WTC11 (cell line): ENCODE results near the gene GASK1A. TPM values are rescaled to one million over a fixed set of nuclear protein-coding genes. Genes with fewer than 3 reads are reported as not detected.

Experiments used
- ATAC-seq: fragments of 200-7000 bp; cut with Tn5 transposase; 2 replicates; pipeline ENCODE4 v1.10.0; 2021; ENCODE audit warnings: mild to moderate bottlenecking, moderate library complexity
- CTCF ChIA-PET: fragments of 300-600 bp; sonication (Branson Sonifier 250); formaldehyde crosslinking; loops from one replicate; lab custom pipeline; 2021; ENCODE audit warnings: antibody characterized with exemption; lab: Charles Lee
- POLR2A ChIA-PET: fragments of 350-600 bp; sonication (Branson Sonifier 250); formaldehyde crosslinking; loops from one replicate; lab custom pipeline; 2021; ENCODE audit warnings: antibody characterized with exemption; lab: Charles Lee
- DNase-seq: peaks from one replicate; pipeline ENCODE4 v3.0.0; 2021; ENCODE audit warnings: low spot score
- H3K27ac Mint-ChIP-seq: 2 replicates; pipeline ENCODE4 v1.8.0; 2021; ENCODE audit warnings: mixed read lengths
- H3K27me3 Mint-ChIP-seq: 2 replicates; pipeline ENCODE4 v1.8.0; 2021; ENCODE audit warnings: low read depth, mild to moderate bottlenecking, moderate library complexity, mixed read lengths
- H3K36me3 Mint-ChIP-seq: 2 replicates; pipeline ENCODE4 v1.8.0; 2021; ENCODE audit warnings: mixed read lengths
- H3K4me1 Mint-ChIP-seq: 2 replicates; pipeline ENCODE4 v1.8.0; 2022; ENCODE audit warnings: mixed read lengths
- H3K4me3 Mint-ChIP-seq: 2 replicates; pipeline ENCODE4 v1.8.0; 2021; ENCODE audit warnings: mild to moderate bottlenecking, moderate library complexity, mixed read lengths
- H3K9me3 Mint-ChIP-seq: 2 replicates; pipeline ENCODE4 v1.8.0; 2021; ENCODE audit warnings: mixed read lengths
- ELF4 ChIP-seq: sonication (generic); formaldehyde crosslinking; IDR thresholded peaks from 2 replicates; pipeline ENCODE4 v1.8.1; 2022; ENCODE audit warnings: low read depth, mild to moderate bottlenecking, moderate library complexity, missing genetic modification reagents
- EMX1 ChIP-seq: fragments of 250-450 bp; sonication (Bioruptor Pico); IDR thresholded peaks from 2 replicates; pipeline ENCODE4 v1.8.0; 2021; ENCODE audit warnings: mild to moderate bottlenecking
- ETV6 ChIP-seq: sonication (generic); formaldehyde crosslinking; IDR thresholded peaks from 2 replicates; pipeline ENCODE4 v1.8.1; 2022; ENCODE audit warnings: mild to moderate bottlenecking, missing genetic modification reagents
- FOXJ3 ChIP-seq: sonication (generic); formaldehyde crosslinking; IDR thresholded peaks from 2 replicates; pipeline ENCODE4 v1.9.0; 2021; ENCODE audit warnings: missing genetic modification reagents, mild to moderate bottlenecking, borderline replicate concordance
- JUN ChIP-seq: sonication (generic); formaldehyde crosslinking; IDR thresholded peaks from 2 replicates; pipeline ENCODE4 v1.8.0; 2023; ENCODE audit warnings: mild to moderate bottlenecking, missing genetic modification reagents
- ZNF423 ChIP-seq: fragments of 250-450 bp; sonication (Bioruptor Pico); IDR thresholded peaks from 2 replicates; pipeline ENCODE4 v2.1.2; 2022; ENCODE audit warnings: mild to moderate bottlenecking, moderate library complexity
- total RNA-seq: library from RNA; stranded (reverse); gene quantifications from 3 replicates; pipeline ENCODE4 v1.2.3, GENCODE V29; 2021
- TF ChIP-seq, protein P1 (sequence below): sonication (generic); formaldehyde crosslinking; IDR thresholded peaks from 2 replicates; pipeline ENCODE4 v1.8.1; 2023; ENCODE audit warnings: mild to moderate bottlenecking, missing genetic modification reagents
- TF ChIP-seq, protein P2 (sequence below): sonication (generic); formaldehyde crosslinking; IDR thresholded peaks from 2 replicates; pipeline ENCODE4 v1.8.1; 2022; ENCODE audit warnings: low read depth, missing genetic modification reagents, borderline replicate concordance
- TF ChIP-seq, protein P3 (sequence below): sonication (generic); formaldehyde crosslinking; IDR thresholded peaks from 2 replicates; pipeline ENCODE4 v1.8.0; 2022; ENCODE audit warnings: mild to moderate bottlenecking, missing genetic modification reagents
- TF ChIP-seq, protein P4 (sequence below): sonication (generic); formaldehyde crosslinking; IDR thresholded peaks from 2 replicates; pipeline ENCODE4 v1.8.1; 2023; ENCODE audit warnings: mild to moderate bottlenecking, missing genetic modification reagents
- TF ChIP-seq, protein P5 (sequence below): sonication (generic); formaldehyde crosslinking; IDR thresholded peaks from 2 replicates; pipeline ENCODE4 v1.8.1; 2023; ENCODE audit warnings: mild to moderate bottlenecking, missing genetic modification reagents, borderline replicate concordance
- TF ChIP-seq, protein P6 (sequence below): sonication (generic); formaldehyde crosslinking; IDR thresholded peaks from 2 replicates; pipeline ENCODE4 v1.8.1; 2023; ENCODE audit warnings: mild to moderate bottlenecking, missing genetic modification reagents, moderate library complexity
- TF ChIP-seq, protein P7 (sequence below): sonication (generic); formaldehyde crosslinking; IDR thresholded peaks from 2 replicates; pipeline ENCODE4 v1.8.1; 2022; ENCODE audit warnings: low read depth, mild to moderate bottlenecking, moderate library complexity, missing genetic modification reagents, borderline replicate concordance
- TF ChIP-seq, protein P8 (sequence below): sonication (generic); formaldehyde crosslinking; IDR thresholded peaks from 2 replicates; pipeline ENCODE4 v1.8.0; 2023; ENCODE audit warnings: mild to moderate bottlenecking, missing genetic modification reagents

Gene GASK1A
- total RNA-seq, 1 experiment from 2014 or later, result 9.6 TPM

DNA sequence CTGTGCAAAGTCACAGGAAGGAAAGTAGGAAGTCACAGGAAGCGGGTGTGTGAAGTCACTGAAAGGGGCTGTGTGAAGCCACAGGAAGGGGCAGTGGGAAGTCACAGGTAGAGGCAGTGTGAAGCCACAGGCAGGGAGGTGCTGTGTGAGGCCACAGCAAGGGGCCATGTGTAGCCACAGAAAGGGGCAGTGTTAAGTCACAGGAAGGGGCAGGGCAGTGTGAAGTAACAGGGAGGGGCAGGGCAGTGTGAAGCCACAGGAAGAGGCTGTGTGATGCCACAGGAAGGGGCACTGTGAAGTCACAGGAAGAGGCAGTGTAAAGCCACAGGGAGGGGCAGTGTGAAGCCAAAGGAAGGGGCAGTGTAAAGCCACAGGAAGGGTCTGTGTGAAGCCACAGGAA, 36.5 kb downstream of the GASK1A start (continued):
- TF ChIP-seq, protein P1, sequence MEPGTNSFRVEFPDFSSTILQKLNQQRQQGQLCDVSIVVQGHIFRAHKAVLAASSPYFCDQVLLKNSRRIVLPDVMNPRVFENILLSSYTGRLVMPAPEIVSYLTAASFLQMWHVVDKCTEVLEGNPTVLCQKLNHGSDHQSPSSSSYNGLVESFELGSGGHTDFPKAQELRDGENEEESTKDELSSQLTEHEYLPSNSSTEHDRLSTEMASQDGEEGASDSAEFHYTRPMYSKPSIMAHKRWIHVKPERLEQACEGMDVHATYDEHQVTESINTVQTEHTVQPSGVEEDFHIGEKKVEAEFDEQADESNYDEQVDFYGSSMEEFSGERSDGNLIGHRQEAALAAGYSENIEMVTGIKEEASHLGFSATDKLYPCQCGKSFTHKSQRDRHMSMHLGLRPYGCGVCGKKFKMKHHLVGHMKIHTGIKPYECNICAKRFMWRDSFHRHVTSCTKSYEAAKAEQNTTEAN (CRISPR knock-in tag), result no peak

DNA sequence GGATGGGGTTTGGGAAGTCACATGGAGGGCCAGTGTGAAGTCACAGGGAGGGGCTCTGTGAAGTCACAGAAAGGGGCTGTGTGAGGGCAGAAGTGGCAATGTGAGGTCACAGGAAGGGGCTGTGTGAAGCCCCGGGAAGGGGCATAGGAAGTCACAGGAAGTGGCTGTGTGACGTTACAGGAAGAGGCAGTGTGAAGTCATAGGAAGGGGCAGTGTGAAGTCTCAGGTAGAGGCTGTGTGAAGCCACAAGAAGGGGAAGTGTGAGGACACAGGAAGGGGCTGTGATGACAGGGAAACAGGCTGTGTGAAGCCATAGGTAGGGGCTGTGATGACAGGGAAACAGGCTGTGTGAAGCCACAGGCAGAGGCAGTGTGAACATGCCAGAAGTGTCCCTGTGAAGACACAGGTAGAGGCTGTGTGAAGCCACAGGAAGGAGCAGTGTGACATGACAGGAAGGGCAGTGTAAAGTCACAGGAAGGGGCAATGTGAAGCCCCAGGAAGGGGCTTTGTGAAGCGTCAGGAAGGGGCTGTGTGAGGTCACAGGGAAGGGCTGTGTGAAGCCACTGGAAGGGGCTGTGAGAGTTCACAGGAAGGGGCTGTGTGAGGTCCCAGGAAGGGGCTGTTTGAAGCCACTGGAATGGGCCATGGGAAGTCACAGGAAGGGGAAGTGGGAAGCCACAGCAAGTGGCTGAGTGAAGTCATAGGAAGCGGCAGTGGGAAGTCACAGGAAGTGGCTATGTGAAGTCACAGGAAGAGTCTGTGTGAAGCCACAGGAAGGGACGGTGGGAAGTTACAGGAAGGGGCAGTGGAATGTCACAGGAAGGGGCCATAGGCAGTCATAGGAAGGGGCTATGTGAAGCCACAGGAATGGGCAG, 37.1 kb downstream of the GASK1A start:
- no peak for TF ChIP-seq FOXJ3
- TF ChIP-seq, protein P2, sequence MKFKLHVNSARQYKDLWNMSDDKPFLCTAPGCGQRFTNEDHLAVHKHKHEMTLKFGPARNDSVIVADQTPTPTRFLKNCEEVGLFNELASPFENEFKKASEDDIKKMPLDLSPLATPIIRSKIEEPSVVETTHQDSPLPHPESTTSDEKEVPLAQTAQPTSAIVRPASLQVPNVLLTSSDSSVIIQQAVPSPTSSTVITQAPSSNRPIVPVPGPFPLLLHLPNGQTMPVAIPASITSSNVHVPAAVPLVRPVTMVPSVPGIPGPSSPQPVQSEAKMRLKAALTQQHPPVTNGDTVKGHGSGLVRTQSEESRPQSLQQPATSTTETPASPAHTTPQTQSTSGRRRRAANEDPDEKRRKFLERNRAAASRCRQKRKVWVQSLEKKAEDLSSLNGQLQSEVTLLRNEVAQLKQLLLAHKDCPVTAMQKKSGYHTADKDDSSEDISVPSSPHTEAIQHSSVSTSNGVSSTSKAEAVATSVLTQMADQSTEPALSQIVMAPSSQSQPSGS (CRISPR knock-in tag), result no peak

DNA sequence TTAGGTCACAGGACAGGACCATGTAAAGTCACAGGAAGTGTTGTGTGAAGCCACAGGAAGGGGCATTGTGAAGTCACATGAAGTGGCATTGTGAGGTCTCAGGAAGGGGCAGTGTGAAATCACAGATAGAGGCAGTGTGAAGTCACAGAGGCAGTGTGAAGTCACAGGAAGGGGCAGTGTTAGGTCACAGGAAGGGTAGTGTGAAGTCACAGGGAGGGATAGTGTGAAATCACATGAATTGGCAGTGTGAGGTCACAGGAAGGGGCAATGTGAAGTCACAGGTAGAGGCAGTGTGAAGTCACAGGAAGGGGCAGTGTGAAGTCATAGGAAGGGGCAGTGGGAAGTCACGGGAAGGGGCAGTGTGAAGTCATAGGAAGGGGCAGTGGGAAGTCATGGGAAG, 37.9 kb downstream of the GASK1A start:
- CTCF ChIA-PET, result no interaction called here
- no peak for ATAC-seq
- Mint-ChIP-seq H3K27me3 (no peaks in the 10 kb centered on the region), H3K4me3 (no peak overlapping the region), H3K9me3 (peaks cover 9% of the 10 kb centered on the region), H3K4me1 (no peaks in the 10 kb centered on the region), H3K36me3 (0 out of 2 replicates have a peak, but pooled peaks cover 2% of the 10 kb centered on the region), H3K27ac (no peak overlapping the region)
- DNase-seq, result no peak
- POLR2A ChIA-PET, result no interaction called here
- TF ChIP-seq, protein P3, sequence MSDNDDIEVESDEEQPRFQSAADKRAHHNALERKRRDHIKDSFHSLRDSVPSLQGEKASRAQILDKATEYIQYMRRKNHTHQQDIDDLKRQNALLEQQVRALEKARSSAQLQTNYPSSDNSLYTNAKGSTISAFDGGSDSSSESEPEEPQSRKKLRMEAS, result no peak
- TF ChIP-seq, protein P4, sequence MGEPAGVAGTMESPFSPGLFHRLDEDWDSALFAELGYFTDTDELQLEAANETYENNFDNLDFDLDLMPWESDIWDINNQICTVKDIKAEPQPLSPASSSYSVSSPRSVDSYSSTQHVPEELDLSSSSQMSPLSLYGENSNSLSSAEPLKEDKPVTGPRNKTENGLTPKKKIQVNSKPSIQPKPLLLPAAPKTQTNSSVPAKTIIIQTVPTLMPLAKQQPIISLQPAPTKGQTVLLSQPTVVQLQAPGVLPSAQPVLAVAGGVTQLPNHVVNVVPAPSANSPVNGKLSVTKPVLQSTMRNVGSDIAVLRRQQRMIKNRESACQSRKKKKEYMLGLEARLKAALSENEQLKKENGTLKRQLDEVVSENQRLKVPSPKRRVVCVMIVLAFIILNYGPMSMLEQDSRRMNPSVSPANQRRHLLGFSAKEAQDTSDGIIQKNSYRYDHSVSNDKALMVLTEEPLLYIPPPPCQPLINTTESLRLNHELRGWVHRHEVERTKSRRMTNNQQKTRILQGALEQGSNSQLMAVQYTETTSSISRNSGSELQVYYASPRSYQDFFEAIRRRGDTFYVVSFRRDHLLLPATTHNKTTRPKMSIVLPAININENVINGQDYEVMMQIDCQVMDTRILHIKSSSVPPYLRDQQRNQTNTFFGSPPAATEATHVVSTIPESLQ, result no peak
- TF ChIP-seq, protein P2 (CRISPR knock-in tag), result no peak
- TF ChIP-seq, protein P5, sequence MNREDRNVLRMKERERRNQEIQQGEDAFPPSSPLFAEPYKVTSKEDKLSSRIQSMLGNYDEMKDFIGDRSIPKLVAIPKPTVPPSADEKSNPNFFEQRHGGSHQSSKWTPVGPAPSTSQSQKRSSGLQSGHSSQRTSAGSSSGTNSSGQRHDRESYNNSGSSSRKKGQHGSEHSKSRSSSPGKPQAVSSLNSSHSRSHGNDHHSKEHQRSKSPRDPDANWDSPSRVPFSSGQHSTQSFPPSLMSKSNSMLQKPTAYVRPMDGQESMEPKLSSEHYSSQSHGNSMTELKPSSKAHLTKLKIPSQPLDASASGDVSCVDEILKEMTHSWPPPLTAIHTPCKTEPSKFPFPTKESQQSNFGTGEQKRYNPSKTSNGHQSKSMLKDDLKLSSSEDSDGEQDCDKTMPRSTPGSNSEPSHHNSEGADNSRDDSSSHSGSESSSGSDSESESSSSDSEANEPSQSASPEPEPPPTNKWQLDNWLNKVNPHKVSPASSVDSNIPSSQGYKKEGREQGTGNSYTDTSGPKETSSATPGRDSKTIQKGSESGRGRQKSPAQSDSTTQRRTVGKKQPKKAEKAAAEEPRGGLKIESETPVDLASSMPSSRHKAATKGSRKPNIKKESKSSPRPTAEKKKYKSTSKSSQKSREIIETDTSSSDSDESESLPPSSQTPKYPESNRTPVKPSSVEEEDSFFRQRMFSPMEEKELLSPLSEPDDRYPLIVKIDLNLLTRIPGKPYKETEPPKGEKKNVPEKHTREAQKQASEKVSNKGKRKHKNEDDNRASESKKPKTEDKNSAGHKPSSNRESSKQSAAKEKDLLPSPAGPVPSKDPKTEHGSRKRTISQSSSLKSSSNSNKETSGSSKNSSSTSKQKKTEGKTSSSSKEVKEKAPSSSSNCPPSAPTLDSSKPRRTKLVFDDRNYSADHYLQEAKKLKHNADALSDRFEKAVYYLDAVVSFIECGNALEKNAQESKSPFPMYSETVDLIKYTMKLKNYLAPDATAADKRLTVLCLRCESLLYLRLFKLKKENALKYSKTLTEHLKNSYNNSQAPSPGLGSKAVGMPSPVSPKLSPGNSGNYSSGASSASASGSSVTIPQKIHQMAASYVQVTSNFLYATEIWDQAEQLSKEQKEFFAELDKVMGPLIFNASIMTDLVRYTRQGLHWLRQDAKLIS, result no peak
- no peak for TF ChIP-seq EMX1 (CRISPR knock-in tag)
- TF ChIP-seq, protein P6, sequence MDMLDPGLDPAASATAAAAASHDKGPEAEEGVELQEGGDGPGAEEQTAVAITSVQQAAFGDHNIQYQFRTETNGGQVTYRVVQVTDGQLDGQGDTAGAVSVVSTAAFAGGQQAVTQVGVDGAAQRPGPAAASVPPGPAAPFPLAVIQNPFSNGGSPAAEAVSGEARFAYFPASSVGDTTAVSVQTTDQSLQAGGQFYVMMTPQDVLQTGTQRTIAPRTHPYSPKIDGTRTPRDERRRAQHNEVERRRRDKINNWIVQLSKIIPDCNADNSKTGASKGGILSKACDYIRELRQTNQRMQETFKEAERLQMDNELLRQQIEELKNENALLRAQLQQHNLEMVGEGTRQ (CRISPR knock-in tag), result no peak
- TF ChIP-seq ZNF423, result no peak
- TF ChIP-seq, protein P7, sequence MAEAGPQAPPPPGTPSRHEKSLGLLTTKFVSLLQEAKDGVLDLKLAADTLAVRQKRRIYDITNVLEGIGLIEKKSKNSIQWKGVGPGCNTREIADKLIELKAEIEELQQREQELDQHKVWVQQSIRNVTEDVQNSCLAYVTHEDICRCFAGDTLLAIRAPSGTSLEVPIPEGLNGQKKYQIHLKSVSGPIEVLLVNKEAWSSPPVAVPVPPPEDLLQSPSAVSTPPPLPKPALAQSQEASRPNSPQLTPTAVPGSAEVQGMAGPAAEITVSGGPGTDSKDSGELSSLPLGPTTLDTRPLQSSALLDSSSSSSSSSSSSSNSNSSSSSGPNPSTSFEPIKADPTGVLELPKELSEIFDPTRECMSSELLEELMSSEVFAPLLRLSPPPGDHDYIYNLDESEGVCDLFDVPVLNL, result no peak
- no peak for TF ChIP-seq ETV6 (CRISPR knock-in tag)
- TF ChIP-seq, protein P8, sequence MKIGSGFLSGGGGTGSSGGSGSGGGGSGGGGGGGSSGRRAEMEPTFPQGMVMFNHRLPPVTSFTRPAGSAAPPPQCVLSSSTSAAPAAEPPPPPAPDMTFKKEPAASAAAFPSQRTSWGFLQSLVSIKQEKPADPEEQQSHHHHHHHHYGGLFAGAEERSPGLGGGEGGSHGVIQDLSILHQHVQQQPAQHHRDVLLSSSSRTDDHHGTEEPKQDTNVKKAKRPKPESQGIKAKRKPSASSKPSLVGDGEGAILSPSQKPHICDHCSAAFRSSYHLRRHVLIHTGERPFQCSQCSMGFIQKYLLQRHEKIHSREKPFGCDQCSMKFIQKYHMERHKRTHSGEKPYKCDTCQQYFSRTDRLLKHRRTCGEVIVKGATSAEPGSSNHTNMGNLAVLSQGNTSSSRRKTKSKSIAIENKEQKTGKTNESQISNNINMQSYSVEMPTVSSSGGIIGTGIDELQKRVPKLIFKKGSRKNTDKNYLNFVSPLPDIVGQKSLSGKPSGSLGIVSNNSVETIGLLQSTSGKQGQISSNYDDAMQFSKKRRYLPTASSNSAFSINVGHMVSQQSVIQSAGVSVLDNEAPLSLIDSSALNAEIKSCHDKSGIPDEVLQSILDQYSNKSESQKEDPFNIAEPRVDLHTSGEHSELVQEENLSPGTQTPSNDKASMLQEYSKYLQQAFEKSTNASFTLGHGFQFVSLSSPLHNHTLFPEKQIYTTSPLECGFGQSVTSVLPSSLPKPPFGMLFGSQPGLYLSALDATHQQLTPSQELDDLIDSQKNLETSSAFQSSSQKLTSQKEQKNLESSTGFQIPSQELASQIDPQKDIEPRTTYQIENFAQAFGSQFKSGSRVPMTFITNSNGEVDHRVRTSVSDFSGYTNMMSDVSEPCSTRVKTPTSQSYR (CRISPR knock-in tag), result no peak
- TF ChIP-seq ELF4 (CRISPR knock-in tag), result no peak
- no peak for TF ChIP-seq JUN (CRISPR knock-in tag)

More for the DNA sequence above, 37.1 kb downstream of the GASK1A start:
- H3K4me3 Mint-ChIP-seq, result no peak overlapping the region
- DNase-seq (no peak), ATAC-seq (no peak)
- no peaks in the 10 kb centered on the region for H3K27me3 Mint-ChIP-seq
- ChIA-PET POLR2A (no interaction called here), CTCF (no interaction called here)
- peaks cover 2% of the 10 kb centered on the region for H3K9me3 Mint-ChIP-seq
- peaks cover 1% of the 10 kb centered on the region; the same call in 1 of the 2 replicates for H3K36me3 Mint-ChIP-seq
- no peak overlapping the region for H3K27ac Mint-ChIP-seq
- H3K4me1 Mint-ChIP-seq, result no peaks in the 10 kb centered on the region
